NCI-H187 treated with DMSO at 0.1 percent for 48 hours (cell line): Measurements from ENCODE around the gene DRD5.

Experiments used
- DNase-seq: peaks from one replicate; lab custom pipeline; 2025; lab: John Stamatoyannopoulos, UW

The DRD5 gene

GRCh38 chr4:9816285-9816684, 34.9 kb downstream of the DRD5 start:
- DNase-seq, result no peak

- DNase-seq, result no peak
These were observed 38.9 kb downstream of the DRD5 start for GRCh38 chr4:9820343-9820742.

GRCh38 chr4:9825049-9825448, 43.6 kb downstream of the DRD5 start:
- peak; percentile 73 for DNase-seq

GRCh38 chr4:9826551-9826950, 45.1 kb downstream of the DRD5 start:
- no peak for DNase-seq

- DNase-seq, result peak; percentile 47
These were observed 51.2 kb downstream of the DRD5 start for GRCh38 chr4:9832640-9833039.

- no peak for DNase-seq
These were observed 52.0 kb downstream of the DRD5 start for GRCh38 chr4:9833421-9833820.
